Colonic mucosa (tissue), 4 donors: Measurements from ENCODE around the gene CCNY. TPM values are rescaled to one million over a fixed set of nuclear protein-coding genes. Genes with fewer than 3 reads are reported as not detected.
A peak's percentile ranks its signal among the peaks of the same experiment; 100 is the strongest.

Experiments used
- DNase-seq: peaks from one replicate; pipeline ENCODE4 v3.0.0-alpha.2; 2020
- H3K27ac ChIP-seq: fragments of 200-600 bp; one replicate; pipeline ENCODE4 v1.8.0; 2021
- H3K27me3 ChIP-seq: fragments of 200-600 bp; one replicate; pipeline ENCODE4 v1.8.0; 2021
- H3K36me3 ChIP-seq: fragments of 200-600 bp; one replicate; pipeline ENCODE4 v1.8.0; 2021
- H3K4me1 ChIP-seq: fragments of 200-600 bp; one replicate; pipeline ENCODE4 v1.8.0; 2021; ENCODE audit warnings: mild to moderate bottlenecking
- H3K4me3 ChIP-seq: fragments of 200-600 bp; one replicate; pipeline ENCODE4 v1.8.0; 2021
- H3K9ac ChIP-seq, 2 donors: one replicate each; pipeline ENCODE4 v1.7.0; 2013; ENCODE audit warnings: control low read depth in 2 of 2, low read depth in 2 of 2, low read length in 2 of 2
- H3K9me3 ChIP-seq: fragments of 200-600 bp; one replicate; pipeline ENCODE4 v1.8.0; 2021
- CTCF ChIP-seq: fragments of 200-600 bp; IDR thresholded peaks from one replicate; pipeline ENCODE4 v1.8.0; 2022; ENCODE audit warnings: antibody characterized with exemption, mild to moderate bottlenecking
- intact Hi-C: fragments of 100-400 bp; cut with DNase I; formaldehyde crosslinking; loops from one replicate; pipeline ENCODE4 v1.14.1; 2022
- total RNA-seq, 2 donors: library from RNA; stranded (reverse); fragmentation: NEBNext Ultra II Directional in 1 of 2; extraction: Animal tissue kit (Norgen Biotek cat#: 25700) in 1 of 2; gene quantifications; one replicate each; pipeline ENCODE4 v1.2.1, GENCODE V29; 2021
- donor health status: healthy.
- donor health status: DM: no; HTN: no; CAD: no.
- donor health status: DM: no; HTN: no; CAD: no.

Gene CCNY
- total RNA-seq, 2 donors from 2014 or later, result 43.5 to 68.6 TPM

- H3K9me3 ChIP-seq, result no peaks in the 10 kb centered on the region
- H3K36me3 ChIP-seq, result no peaks in the 10 kb centered on the region
- no peak for TF ChIP-seq CTCF
- H3K4me1 ChIP-seq, result no peaks in the 10 kb centered on the region
- intact Hi-C loops, result no loop called here
- H3K4me3 ChIP-seq, result no peak overlapping the region
- DNase-seq, result no peak
- no peak overlapping the region for H3K27ac ChIP-seq
- no peak overlapping the region for H3K9ac ChIP-seq
- H3K27me3 ChIP-seq, result no peaks in the 10 kb centered on the region
Measured at GRCh38 chr10:35487336-35488034, 151.2 kb downstream of the CCNY start.

GRCh38 chr10:35488228-35488627, 151.9 kb downstream of the CCNY start:
- H3K4me1 ChIP-seq, result no peaks in the 10 kb centered on the region
- H3K27me3 ChIP-seq, result no peaks in the 10 kb centered on the region
- no peaks in the 10 kb centered on the region for H3K9me3 ChIP-seq
- no peak overlapping the region for H3K4me3 ChIP-seq
- intact Hi-C loops, result no loop called here
- no peak for DNase-seq
- no peaks in the 10 kb centered on the region for H3K36me3 ChIP-seq
- H3K27ac ChIP-seq, result no peak overlapping the region
- no peak overlapping the region for H3K9ac ChIP-seq
- TF ChIP-seq CTCF, result no peak

- Histone ChIP-seq H3K9ac (no peak overlapping the region), H3K27ac (no peak overlapping the region), H3K27me3 (no peaks in the 10 kb centered on the region), H3K9me3 (no peaks in the 10 kb centered on the region), H3K4me3 (no peak overlapping the region), H3K4me1 (no peaks in the 10 kb centered on the region), H3K36me3 (no peaks in the 10 kb centered on the region)
- DNase-seq, result no peak
- TF ChIP-seq CTCF, result no peak
- intact Hi-C loops, result no loop called here
Measured at GRCh38 chr10:35492386-35493195, 156.3 kb downstream of the CCNY start.

- intact Hi-C loops, result no loop called here
- H3K36me3 ChIP-seq, result no peaks in the 10 kb centered on the region
- H3K9me3 ChIP-seq, result no peaks in the 10 kb centered on the region
- H3K27ac ChIP-seq, result no peak overlapping the region
- H3K9ac ChIP-seq, result no peak overlapping the region
- no peak for TF ChIP-seq CTCF
- H3K4me3 ChIP-seq, result no peak overlapping the region
- H3K27me3 ChIP-seq, result no peaks in the 10 kb centered on the region
- peak; percentile 55 for DNase-seq
- H3K4me1 ChIP-seq, result no peaks in the 10 kb centered on the region
Measured at GRCh38 chr10:35493196-35494118, 157.1 kb downstream of the CCNY start.

GRCh38 chr10:35495521-35496119, 159.3 kb downstream of the CCNY start:
- TF ChIP-seq CTCF, result no peak

More at GRCh38 chr10:35495521-35496119, 159.3 kb downstream of the CCNY start:
- Histone ChIP-seq H3K27me3 (no peaks in the 10 kb centered on the region), H3K9ac (no peak overlapping the region), H3K4me3 (no peak overlapping the region), H3K9me3 (no peaks in the 10 kb centered on the region), H3K36me3 (no peaks in the 10 kb centered on the region), H3K4me1 (no peaks in the 10 kb centered on the region), H3K27ac (no peak overlapping the region)
- intact Hi-C loops, result no loop called here
- no peak for DNase-seq
